Activated CD4-positive, alpha-beta memory T cell treated with anti-CD3 and anti-CD28 coated beads for 36 hours (primary cell): ENCODE measurements around the gene BTNL9. TPM values are rescaled to one million over a fixed set of nuclear protein-coding genes. Genes with fewer than 3 reads are reported as not detected.
"Not testable (repeated sequence)": the region's sequence is repeated elsewhere in the genome, so short reads cannot be mapped to it uniquely, and the experiment has no call there.

Experiments used
- CTCF ChIA-PET: fragments of 350-600 bp; sonication (Branson Sonifier 250); formaldehyde crosslinking; loops from one replicate; lab custom pipeline; 2021; ENCODE audit warnings: antibody characterized with exemption, inconsistent platforms; lab: Charles Lee
- POLR2A ChIA-PET: fragments of 350-600 bp; sonication (Branson Sonifier 250); formaldehyde crosslinking; loops from one replicate; lab custom pipeline; 2021; ENCODE audit warnings: antibody characterized with exemption; lab: Charles Lee
- DNase-seq: peaks from one replicate; pipeline ENCODE4 v3.0.0-alpha.2; 2020
- H3K27ac Mint-ChIP-seq: one replicate; pipeline ENCODE4 v1.8.0; 2021; ENCODE audit warnings: mixed read lengths
- H3K27me3 Mint-ChIP-seq: one replicate; pipeline ENCODE4 v1.8.0; 2021; ENCODE audit warnings: mixed read lengths
- H3K36me3 Mint-ChIP-seq: one replicate; pipeline ENCODE4 v1.8.0; 2021; ENCODE audit warnings: mixed read lengths
- H3K4me1 Mint-ChIP-seq: one replicate; pipeline ENCODE4 v1.8.0; 2021; ENCODE audit warnings: low read depth, mixed read lengths
- H3K4me3 Mint-ChIP-seq: one replicate; pipeline ENCODE4 v1.8.0; 2021; ENCODE audit warnings: mild to moderate bottlenecking, mixed read lengths
- H3K9me3 Mint-ChIP-seq: one replicate; pipeline ENCODE4 v1.8.0; 2021; ENCODE audit warnings: mixed read lengths
- intact Hi-C: fragments of 100-400 bp; cut with micrococcal nuclease; formaldehyde crosslinking; loops from one replicate; pipeline ENCODE4 v1.15.1; 2023
- total RNA-seq, 2 experiments: library from RNA; stranded (reverse); gene quantifications; one replicate each; pipeline ENCODE4 v1.2.3, GENCODE V29; 2021

Gene BTNL9
- total RNA-seq, result not detected

DNA sequence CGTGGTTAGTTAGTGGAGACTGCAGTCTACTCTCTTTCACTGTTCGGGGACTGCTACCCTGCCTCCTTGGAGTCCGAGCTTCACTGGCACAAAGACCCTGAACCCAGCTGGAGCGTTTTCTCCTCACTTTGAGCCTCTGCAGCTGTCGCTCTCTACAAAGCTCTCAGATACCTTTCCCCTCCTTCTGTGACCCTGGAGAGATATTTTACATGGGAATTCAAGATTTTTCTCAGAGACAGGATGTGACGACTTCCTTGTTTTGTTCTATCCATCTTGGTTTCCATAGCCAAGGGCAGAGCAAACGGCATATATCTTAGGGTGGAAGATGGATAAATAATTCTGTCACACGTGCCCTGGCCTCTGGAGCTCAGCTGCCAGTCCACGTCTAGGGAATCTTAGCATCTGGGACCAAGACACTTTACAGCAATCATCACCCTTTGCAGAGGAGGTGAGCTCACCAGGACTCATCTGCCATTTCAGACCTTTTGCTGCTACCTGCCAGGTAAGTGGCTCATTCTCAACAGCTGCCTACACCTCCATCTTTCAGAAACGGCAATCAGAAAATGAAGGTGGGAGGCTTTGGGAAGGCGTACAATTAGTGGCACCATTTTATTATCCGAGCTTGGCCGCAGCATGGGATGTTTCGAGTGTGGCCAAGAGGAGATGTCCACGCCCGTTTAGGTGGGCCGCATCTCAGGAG is at the start of gene BTNL9:
Gene BTNL9 (plus strand): TSS at position 336 of the 700 bp plus-strand sequence. CDS start 5,224 bp downstream, outside the sequence.
- POLR2A ChIA-PET, result no interaction called here
- CTCF ChIA-PET, result no interaction called here
- DNase-seq, result no peak
- H3K4me1 Mint-ChIP-seq, result no peaks in the 10 kb centered on the region
- H3K9me3 Mint-ChIP-seq, result no peaks in the 10 kb centered on the region
- intact Hi-C loops, result no loop called here
- H3K27me3 Mint-ChIP-seq, result peaks cover 34% of the 10 kb centered on the region
- no peak within 1 kb of the TSS for H3K4me3 Mint-ChIP-seq
- H3K36me3 Mint-ChIP-seq, result no peaks in the 10 kb centered on the region
- no peak within 1 kb of the TSS for H3K27ac Mint-ChIP-seq

DNA sequence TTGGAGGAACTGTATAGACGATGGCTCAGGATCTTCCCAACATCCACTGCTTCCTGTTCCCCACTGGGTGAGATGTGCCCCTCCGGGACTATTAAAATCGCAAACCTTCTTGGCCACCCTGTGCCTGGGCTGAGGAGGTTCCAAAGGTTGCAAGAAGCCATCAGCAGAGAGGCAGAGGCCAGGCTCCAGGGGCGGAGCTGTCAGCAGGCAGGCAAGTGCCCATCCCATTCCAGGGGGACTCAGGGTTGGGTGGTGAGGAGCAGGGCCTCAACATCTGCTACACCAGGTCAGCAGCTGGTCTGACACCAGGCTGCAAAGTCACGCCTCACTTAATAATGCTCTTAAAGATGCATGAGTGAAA is 49.2 kb upstream of the BTNL9 start:
- CTCF ChIA-PET, result no interaction called here
- Mint-ChIP-seq H3K36me3 (peaks cover 3% of the 10 kb centered on the region), H3K27ac (no peak overlapping the region), H3K4me1 (no peaks in the 10 kb centered on the region), H3K4me3 (no peak overlapping the region), H3K9me3 (peaks cover 3% of the 10 kb centered on the region), H3K27me3 (peaks cover 28% of the 10 kb centered on the region)
- DNase-seq, result no peak
- POLR2A ChIA-PET, result no interaction called here
- intact Hi-C loops, result no loop called here

DNA sequence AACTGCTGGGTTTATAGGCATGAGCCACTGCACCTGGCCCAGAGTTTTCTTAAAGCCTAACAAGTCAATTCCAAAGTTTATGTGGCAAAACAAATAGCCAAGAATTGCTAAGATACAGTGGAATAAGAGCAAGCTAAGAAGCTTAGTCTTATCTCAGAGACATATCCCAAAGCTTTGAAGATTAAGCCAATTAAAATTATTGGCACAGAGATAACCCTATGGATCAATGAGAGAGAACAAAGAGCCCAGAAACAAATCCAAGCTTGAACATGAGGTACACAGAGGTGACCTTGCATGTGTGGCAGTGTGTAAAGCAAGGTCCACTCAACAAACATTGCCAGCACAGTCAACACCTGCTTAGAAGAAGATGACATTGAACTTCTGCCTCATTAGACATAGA is 38.1 kb upstream of the BTNL9 start:
- no peak for DNase-seq
- H3K36me3 Mint-ChIP-seq, result no peaks in the 10 kb centered on the region
- ChIA-PET CTCF (no interaction called here), POLR2A (no interaction called here)
- no peaks in the 10 kb centered on the region for H3K9me3 Mint-ChIP-seq
- no peak overlapping the region for H3K4me3 Mint-ChIP-seq
- H3K4me1 Mint-ChIP-seq, result no peaks in the 10 kb centered on the region
- peaks cover 13% of the 10 kb centered on the region for H3K27me3 Mint-ChIP-seq
- intact Hi-C loops, result no loop called here
- H3K27ac Mint-ChIP-seq, result no peak overlapping the region

DNA sequence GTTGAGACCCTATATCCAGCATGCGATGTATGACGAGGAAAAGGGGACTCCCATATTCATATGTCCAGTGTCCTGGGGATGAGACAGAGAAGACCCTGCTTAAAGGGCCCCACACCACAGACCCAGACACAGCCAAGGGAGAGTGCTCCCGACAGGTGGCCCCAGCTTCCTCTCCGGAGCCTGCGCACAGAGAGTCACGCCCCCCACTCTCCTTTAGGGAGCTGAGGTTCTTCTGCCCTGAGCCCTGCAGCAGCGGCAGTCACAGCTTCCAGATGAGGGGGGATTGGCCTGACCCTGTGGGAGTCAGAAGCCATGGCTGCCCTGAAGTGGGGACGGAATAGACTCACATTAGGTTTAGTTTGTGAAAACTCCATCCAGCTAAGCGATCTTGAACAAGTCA is 34.3 kb upstream of the BTNL9 start:
- H3K27me3 Mint-ChIP-seq, result peaks cover 10% of the 10 kb centered on the region
- no peak for DNase-seq
- no peak overlapping the region for H3K4me3 Mint-ChIP-seq
- intact Hi-C loops, result no loop called here
- no peaks in the 10 kb centered on the region for H3K9me3 Mint-ChIP-seq
- H3K27ac Mint-ChIP-seq, result no peak overlapping the region
- no peaks in the 10 kb centered on the region for H3K36me3 Mint-ChIP-seq
- ChIA-PET POLR2A (no interaction called here), CTCF (no interaction called here)
- no peaks in the 10 kb centered on the region for H3K4me1 Mint-ChIP-seq

DNA sequence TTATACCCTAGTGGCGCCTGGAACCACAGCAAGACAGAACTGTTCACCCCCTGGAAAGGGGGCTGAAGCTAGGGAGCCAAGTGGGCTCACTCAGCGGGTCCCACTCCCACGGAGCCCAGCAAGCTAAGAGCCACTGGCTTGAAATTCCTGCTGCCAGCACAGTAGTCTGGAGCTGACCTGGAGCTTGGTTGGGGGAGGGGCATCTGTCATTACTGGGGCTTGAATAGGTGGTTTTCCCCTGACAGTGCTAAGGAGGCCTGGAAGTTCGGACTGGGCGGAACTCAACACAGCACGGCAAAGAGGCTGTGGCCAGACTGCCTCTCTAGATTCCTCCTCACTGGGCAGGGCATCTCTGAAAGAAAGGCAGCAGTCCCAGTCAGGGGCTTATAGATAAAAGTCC is 31.9 kb upstream of the BTNL9 start:
- POLR2A ChIA-PET, result no interaction called here
- H3K27ac Mint-ChIP-seq, result no peak overlapping the region
- no peak for DNase-seq
- peaks cover 11% of the 10 kb centered on the region for H3K27me3 Mint-ChIP-seq
- H3K36me3 Mint-ChIP-seq, result no peaks in the 10 kb centered on the region
- H3K4me3 Mint-ChIP-seq, result no peak overlapping the region
- CTCF ChIA-PET, result no interaction called here
- no peaks in the 10 kb centered on the region for H3K9me3 Mint-ChIP-seq
- no peaks in the 10 kb centered on the region for H3K4me1 Mint-ChIP-seq
- intact Hi-C loops, result no loop called here

DNA sequence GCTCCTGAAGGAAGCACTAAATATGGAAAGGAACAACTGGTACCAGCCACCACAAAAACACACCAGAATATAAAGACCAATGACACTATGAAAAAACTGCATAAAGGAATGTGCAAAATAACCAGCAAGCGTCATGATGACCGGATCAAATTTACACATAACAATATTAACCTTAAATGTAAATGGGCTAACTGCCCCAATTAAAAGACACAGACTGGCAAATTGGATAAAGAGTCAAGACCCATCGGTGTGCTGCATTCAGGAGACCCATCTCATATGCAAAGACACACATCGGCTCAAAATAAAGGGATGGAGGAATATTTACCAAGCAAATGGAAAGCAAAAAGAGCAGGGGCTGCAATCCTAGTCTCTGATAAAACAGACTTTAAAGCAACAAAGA is 30.0 kb upstream of the BTNL9 start:
- intact Hi-C loops, DNase-seq, H3K27ac Mint-ChIP-seq, H3K4me1 Mint-ChIP-seq, H3K9me3 Mint-ChIP-seq, H3K36me3 Mint-ChIP-seq, CTCF ChIA-PET, H3K4me3 Mint-ChIP-seq, POLR2A ChIA-PET: not testable (repeated sequence)
- peaks cover 12% of the 10 kb centered on the region for H3K27me3 Mint-ChIP-seq

DNA sequence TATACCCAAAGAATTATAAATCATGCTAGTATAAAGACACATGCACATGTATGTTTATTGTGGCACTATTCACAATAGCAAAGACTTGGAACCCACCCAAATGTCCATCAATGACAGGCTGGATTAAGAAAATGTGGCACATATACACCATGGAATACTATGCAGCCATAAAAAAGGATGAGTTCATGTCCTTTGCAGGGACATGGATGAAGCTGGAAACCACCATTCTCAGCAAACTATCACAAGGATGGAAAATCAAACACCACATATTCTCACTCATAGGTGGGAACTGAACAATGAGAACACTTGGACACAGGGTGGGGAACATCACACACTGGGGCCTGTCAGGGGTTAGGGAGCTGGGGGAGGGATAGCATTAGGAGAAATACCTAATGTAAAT is 25.4 kb upstream of the BTNL9 start:
- H3K36me3 Mint-ChIP-seq, H3K27ac Mint-ChIP-seq, H3K4me3 Mint-ChIP-seq, POLR2A ChIA-PET, DNase-seq, H3K9me3 Mint-ChIP-seq, CTCF ChIA-PET, H3K4me1 Mint-ChIP-seq, intact Hi-C loops: not testable (repeated sequence)
- peaks cover 14% of the 10 kb centered on the region for H3K27me3 Mint-ChIP-seq

DNA sequence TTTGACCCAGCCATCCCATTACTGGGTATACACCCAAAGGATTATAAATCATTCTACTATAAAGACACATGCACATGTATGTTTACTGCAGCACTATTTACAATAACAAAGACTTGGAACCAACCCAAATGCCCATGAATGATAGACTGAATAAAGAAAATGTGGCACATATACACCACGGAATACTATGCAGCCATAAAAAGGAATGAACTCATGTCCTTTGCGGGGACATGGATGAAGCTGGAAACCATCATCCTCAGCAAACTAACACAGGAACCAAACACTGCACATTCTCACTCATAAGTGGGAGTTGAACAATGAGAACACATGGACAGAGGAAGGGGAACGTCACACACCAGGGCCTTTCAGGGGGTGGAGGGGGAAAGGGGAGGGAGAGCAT is 22.6 kb upstream of the BTNL9 start:
- CTCF ChIA-PET, intact Hi-C loops, H3K36me3 Mint-ChIP-seq, POLR2A ChIA-PET, DNase-seq, H3K4me1 Mint-ChIP-seq, H3K27ac Mint-ChIP-seq, H3K4me3 Mint-ChIP-seq: not testable (repeated sequence)
- Mint-ChIP-seq H3K9me3 (peaks cover 18% of the 10 kb centered on the region), H3K27me3 (peaks cover 14% of the 10 kb centered on the region)

DNA sequence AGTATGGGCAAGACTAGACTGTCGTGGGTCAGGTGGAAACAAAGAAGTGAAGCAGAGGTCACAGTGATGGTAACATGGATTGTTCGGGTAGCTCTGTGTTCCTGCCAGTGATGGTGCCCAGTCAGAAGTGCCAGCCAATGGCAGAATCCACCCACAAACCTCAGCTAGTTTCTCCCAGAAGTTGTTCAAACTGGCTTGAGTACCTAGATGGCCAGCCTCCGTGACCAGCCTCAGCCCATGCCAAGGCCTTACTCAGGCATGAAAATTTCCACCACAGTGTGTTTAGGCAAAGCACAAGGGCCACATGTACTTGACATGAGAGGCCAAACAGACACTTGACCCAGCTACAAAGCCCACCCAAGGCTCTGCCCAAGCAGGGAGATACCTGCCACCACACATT is 19.4 kb upstream of the BTNL9 start:
- H3K27ac Mint-ChIP-seq, result no peak overlapping the region
- ChIA-PET CTCF (no interaction called here), POLR2A (no interaction called here)
- no peak overlapping the region for H3K4me3 Mint-ChIP-seq
- DNase-seq, result no peak
- intact Hi-C loops, result no loop called here
- H3K4me1 Mint-ChIP-seq, result no peaks in the 10 kb centered on the region
- H3K27me3 Mint-ChIP-seq, result peaks cover 22% of the 10 kb centered on the region
- peaks cover 2% of the 10 kb centered on the region for H3K36me3 Mint-ChIP-seq
- H3K9me3 Mint-ChIP-seq, result peaks cover 23% of the 10 kb centered on the region

DNA sequence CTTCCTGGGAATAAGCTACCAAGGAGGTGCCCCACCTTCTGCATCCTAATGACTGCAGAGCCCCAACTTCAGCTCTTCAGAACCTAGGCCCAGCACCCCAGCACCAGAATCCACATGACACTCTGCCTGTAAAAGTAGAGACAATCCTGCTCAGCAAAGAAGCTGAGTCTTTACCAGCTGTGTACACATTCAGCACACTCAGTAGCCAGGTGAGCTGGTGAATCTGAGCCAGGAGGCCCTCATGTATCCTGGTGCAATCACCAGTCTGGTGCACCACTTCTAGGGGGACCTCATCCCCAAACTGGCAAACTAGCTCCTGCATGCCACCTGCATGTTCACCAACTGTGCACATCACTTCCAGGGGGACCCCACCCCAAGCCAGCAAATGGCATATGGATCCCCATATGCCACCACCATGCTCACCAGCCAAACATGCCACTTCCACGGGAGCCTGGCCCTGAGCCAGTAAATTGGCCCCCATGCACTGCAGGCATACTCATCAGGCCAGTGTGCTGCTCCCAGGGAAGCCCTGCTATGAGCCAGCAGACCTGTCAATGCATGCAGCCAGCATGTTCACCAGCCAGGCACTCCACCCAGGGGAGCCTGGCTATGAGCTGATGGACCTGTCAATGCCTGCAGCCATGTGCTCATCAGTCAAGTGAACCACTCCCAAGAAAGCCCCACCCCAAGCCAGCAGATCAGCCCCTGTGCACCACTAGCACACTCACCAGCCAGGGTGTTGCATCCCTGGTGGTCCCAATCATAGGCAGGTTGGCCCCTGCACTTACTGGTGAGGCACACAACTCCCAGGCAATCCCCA is 15.6 kb upstream of the BTNL9 start:
- ChIA-PET POLR2A (no interaction called here), CTCF (interaction anchor here (0.7 kb wide), 1 partner anchor 238 kb away, joined by 3 read pairs; no protein-coding TSS in a partner anchor)
- no peaks in the 10 kb centered on the region for H3K4me1 Mint-ChIP-seq
- no peak overlapping the region for H3K4me3 Mint-ChIP-seq
- peaks cover 2% of the 10 kb centered on the region for H3K36me3 Mint-ChIP-seq
- H3K9me3 Mint-ChIP-seq, result peaks cover 23% of the 10 kb centered on the region
- H3K27me3 Mint-ChIP-seq, result peaks cover 24% of the 10 kb centered on the region
- intact Hi-C loops, result no loop called here
- no peak for DNase-seq
- no peak overlapping the region for H3K27ac Mint-ChIP-seq

DNA sequence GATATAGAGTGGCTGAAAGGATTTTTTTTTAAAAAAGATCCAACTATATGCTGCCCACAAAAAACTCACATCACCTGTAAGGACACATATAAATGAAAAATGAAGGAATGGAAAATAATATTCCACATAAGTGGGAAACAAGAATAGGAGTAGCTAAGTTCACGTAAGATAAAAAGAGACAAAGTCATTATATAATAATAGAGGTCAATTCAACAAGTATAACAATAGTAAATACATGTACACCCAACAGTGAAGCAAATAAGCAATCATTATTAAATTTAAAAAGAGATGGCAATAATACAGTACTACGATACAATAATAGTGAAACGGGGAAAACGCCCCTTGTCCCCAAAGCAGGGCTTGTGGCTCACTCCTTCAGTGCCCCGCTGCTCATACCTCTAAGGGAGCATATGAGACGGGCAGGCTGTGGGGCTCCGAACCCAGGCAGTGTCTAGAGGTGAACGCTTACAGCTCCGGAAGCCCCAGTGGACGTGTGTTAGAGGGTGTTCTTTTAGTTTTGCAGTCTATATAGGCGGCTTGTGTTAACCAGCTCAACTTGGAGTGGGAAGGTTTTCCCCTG is 12.5 kb upstream of the BTNL9 start:
- ChIA-PET POLR2A (no interaction called here), CTCF (no interaction called here)
- Mint-ChIP-seq H3K27me3 (peaks cover 29% of the 10 kb centered on the region), H3K9me3 (peaks cover 6% of the 10 kb centered on the region), H3K4me1 (no peaks in the 10 kb centered on the region), H3K27ac (no peak overlapping the region), H3K36me3 (no peaks in the 10 kb centered on the region), H3K4me3 (no peak overlapping the region)
- DNase-seq, result no peak
- intact Hi-C loops, result no loop called here

DNA sequence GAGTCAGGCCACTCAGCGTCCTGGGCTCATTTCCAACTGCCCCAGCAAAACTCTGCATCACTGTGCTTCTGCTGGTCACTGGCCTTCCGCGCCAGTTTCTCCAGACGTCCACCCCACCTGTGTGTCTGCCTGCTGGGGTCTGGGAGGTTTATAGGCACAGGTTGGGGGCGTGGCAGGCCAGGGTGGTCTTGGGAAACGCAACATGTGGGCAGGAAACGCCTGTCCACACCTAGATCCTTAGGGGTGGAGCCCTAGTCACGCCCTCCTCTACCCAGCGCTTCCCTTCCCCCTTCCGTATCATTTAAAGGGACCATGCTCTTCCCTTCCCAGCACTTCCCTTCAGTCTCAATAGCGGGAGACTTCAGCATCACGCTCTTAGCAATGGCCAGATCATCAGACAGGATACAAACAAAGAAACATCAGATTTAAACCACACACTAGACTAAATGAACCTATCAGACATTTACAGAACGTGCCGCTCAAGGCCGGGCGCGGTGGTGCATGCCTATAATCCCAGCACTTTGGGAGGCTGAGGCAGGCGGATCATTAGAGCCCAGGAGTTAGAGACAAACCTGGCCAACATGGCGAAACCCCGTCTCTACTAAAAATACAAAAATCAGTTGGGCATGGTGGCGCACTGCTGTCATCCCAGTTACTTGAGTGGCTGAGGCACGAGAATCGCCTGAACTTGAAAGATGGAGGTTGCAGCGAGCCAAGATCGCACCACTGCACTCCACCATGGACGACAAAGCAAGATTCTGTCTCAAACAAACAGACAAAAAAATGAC is 11.8 kb upstream of the BTNL9 start:
- Mint-ChIP-seq H3K27ac (no peak overlapping the region), H3K36me3 (no peaks in the 10 kb centered on the region), H3K9me3 (peaks cover 2% of the 10 kb centered on the region), H3K4me1 (no peaks in the 10 kb centered on the region), H3K4me3 (no peak overlapping the region), H3K27me3 (peaks cover 29% of the 10 kb centered on the region)
- intact Hi-C loops, result no loop called here
- POLR2A ChIA-PET, result no interaction called here
- CTCF ChIA-PET, result no interaction called here
- DNase-seq, result no peak
